Epithelial cell of esophagus (primary cell): ENCODE measurements around the gene CDKAL1.
"Not testable (repeated sequence)": the region's sequence is repeated elsewhere in the genome, so short reads cannot be mapped to it uniquely, and the experiment has no call there.

ENCODE experiments used
- DNase-seq: peaks from one replicate; pipeline ENCODE4 v3.0.0; 2010; ENCODE audit warnings: low read depth
- H3K4me3 ChIP-seq: 2 replicates; pipeline ENCODE4 v1.5.1; 2011; ENCODE audit warnings: mild to moderate bottlenecking, low read length, control low read depth
- CTCF ChIP-seq: IDR thresholded peaks from 2 replicates; pipeline ENCODE4 v1.5.1; 2011; ENCODE audit warnings: low read depth, mild to moderate bottlenecking, low read length, control low read depth, inconsistent platforms; ENCODE audit not compliant: insufficient read depth; ENCODE audit errors: missing control alignments

Gene CDKAL1

DNA sequence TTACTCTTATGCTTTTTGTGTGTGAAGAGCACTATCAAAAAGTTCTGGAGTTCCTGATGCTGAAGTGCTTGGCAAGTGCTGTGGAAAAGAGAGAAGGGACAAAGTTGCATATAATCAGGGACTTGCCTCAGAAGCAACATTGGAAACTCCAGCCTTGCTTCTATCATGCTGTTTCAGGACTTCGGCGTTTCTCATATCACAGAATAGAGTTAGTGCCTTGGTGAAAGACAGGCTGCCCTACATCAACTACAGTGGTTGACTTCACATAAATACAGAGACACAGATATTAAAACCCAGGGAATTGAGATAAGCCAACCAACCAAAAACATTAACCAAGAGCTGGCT, 36.2 kb upstream of the CDKAL1 start:
- DNase-seq: no peak
- no peak for TF ChIP-seq CTCF
- no peak overlapping the region for H3K4me3 ChIP-seq

DNA sequence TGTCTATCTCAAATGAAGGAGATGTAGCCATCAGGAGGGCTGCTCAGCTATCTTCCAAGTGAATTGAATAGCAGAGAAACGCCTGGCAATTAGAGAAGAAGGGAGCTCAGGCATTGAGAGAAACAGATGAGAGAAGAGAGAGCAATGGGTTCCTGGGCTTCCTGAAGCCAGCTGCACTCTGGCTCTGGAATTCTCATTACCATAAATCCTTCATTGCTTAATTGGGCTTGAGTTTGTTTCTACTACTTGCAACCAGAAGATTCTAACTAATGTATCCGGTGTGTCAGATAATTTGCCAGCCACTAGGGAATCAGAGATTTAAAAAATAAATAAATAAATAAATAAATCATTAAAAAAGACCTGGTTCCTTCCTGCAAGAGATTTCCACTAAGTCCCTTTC, 25.0 kb upstream of the CDKAL1 start:
- no peak for DNase-seq
- no peak overlapping the region for H3K4me3 ChIP-seq
- no peak for TF ChIP-seq CTCF

DNA sequence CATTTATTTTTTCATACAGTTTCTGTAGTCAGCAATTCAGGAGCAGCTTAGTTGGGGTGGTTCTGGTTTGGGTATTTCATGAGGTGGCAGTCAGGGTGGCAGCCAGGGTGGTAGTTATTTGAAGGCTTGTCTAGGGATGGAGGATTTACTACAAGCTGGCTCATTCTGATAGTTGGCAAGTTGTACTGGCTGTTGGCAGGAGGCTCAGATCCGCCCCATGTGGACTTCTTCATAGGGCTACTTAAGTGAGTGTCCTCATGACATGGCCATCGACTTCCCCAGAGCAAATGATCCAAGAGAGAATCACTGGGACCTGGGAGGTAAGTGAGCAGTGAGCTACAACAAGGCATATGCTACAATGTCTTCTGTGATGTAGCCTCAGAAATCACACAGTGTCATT, 22.4 kb upstream of the CDKAL1 start:
- no peak for TF ChIP-seq CTCF
- DNase-seq: no peak
- H3K4me3 ChIP-seq: no peak overlapping the region

DNA sequence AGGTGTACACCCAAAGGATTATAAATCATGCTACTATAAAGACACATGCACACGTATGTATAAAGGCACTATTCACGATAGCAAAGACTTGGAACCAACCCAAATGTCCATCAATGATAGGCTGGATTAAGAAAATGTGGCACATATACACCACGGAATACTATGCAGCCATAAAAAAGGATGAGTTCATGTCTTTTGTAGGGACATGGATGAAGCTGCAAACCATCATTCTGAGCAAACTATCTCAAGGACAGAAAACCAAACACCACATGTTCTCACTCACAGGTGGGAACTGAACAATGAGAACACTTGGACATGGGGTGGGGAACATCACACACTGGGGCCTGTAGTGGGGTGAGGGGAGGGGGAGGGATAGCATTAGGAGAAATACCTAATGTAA, 9.0 kb upstream of the CDKAL1 start:
- H3K4me3 ChIP-seq, DNase-seq: not testable (repeated sequence)

DNA sequence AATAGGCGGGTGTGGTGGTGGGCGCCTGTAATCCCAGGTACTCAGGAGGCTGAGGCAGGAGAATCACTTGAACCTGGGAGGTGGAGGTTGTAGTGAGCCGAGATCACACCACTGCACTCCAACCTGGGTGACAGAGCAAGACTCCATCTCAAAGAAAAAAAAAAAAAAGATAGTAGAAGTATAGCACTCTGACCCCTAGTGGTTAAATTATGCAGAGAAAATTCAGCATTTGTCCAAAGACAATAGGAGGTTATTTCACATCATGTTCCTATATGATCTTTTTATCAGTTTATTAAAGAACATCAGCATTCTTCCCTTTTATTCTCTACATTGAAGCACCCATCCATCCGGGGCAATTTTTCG, 5.2 kb upstream of the CDKAL1 start:
- DNase-seq: peak; percentile 50
- H3K4me3 ChIP-seq: not testable (repeated sequence)
- peak; percentile 32 for TF ChIP-seq CTCF

DNA sequence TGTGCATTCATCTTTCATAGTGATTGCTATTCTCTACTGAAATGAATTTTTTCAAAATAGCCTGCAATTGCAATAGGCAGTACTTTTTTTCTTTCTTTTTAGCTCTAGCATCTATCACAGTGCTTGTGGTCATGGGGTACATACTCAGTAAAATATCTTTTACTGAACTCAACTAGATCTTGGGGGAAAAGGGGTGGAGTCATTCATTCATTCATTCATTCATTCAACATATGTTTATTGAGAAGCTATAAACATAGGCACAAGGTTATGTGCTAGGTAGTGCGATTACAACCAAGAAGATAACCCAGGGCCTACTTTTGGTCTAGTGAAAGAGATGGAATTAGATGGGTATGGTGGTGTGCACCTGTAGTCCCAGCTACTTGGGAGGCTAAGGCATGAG, 1.4 kb upstream of the CDKAL1 start:
- no peak for DNase-seq
- TF ChIP-seq CTCF: no peak
- H3K4me3 ChIP-seq: no peak overlapping the region

- no peak for DNase-seq
These were observed 437 bp upstream of the CDKAL1 start for GRCh38 chr6:20533746-20534294.

More at GRCh38 chr6:20533746-20534294, 437 bp upstream of the CDKAL1 start:
- peak overlapping the region; percentile 92 for H3K4me3 ChIP-seq
- TF ChIP-seq CTCF: no peak
